Testis (tissue), 2 donors: ENCODE measurements around the gene LASP1NB.

Experiments used
- CTCF ChIP-seq, 3 experiments: fragments of 450-650 bp in 2 of 3; fragments of 200-600 bp in 1 of 3; sonication (generic) in 1 of 3; IDR thresholded peaks; one replicate each; pipeline ENCODE4 v1.5.1; 2016 to 2019; ENCODE audit warnings: antibody characterized with exemption in 3 of 3, mild to moderate bottlenecking in 2 of 3, moderate library complexity in 1 of 3
- POLR2A ChIP-seq: fragments of 450-650 bp; IDR thresholded peaks from one replicate; pipeline ENCODE4 v1.6.1; 2017; ENCODE audit warnings: antibody characterized with exemption, mild to moderate bottlenecking, moderate library complexity

GRCh38 chr17:38918129-38918913, 7.1 kb upstream of the LASP1NB start:
- TF ChIP-seq CTCF (IDR thresholded peaks at IDR 0.05) (no peak), POLR2A (no peak)
